ENCODE results near the gene ELANE.

Gene ELANE

DNA sequence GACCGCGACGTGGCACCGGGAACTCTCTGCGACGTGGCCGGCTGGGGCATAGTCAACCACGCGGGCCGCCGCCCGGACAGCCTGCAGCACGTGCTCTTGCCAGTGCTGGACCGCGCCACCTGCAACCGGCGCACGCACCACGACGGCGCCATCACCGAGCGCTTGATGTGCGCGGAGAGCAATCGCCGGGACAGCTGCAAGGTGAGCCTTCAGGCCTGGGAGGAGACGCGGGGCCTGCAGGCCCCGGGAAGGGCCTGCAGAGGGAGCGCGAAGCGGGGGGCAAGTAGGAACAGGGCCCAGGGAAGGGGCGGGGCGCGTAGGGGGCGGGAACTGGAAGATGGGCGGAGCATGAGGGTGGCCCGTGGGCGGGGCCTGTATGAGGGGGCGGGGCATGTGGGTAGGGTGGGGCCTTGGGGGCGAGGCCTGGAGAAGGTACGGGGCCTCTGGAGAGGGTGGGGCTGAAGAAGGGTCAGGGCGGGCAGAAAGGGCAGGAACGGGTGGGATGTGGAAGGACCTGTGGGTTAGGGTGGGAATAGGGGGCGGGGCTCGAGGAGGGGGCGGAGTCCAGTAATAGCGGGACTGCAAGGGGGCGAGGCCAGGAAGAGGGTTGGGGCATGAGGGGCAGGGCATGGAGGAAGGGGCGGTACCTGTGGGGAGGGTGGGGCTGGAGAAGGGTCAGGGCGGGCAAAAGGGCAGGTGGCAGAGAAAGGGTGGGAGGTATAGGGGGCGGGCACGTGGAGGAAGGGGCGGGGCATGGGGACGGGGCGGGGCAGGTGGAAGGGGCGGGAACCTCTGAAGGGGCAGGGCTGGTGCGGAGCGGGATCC, 9.9 kb downstream of the ELANE start:
- ChIA-PET POLR2A (no interaction called here), CTCF (interaction anchor here (1.9 kb wide), 1 partner anchor 92 kb away, joined by 7 read pairs; no protein-coding TSS in a partner anchor)
- H3K4me3 ChIP-seq (ENCODE audit: low read depth, low read length), result no peak overlapping the region
- TF ChIP-seq CTCF (IDR thresholded peaks at IDR 0.05; ENCODE audit: insufficient read depth, low read length, missing control alignments), result no peak
- no peak for DNase-seq (ENCODE audit: low read depth, low spot score)

DNA sequence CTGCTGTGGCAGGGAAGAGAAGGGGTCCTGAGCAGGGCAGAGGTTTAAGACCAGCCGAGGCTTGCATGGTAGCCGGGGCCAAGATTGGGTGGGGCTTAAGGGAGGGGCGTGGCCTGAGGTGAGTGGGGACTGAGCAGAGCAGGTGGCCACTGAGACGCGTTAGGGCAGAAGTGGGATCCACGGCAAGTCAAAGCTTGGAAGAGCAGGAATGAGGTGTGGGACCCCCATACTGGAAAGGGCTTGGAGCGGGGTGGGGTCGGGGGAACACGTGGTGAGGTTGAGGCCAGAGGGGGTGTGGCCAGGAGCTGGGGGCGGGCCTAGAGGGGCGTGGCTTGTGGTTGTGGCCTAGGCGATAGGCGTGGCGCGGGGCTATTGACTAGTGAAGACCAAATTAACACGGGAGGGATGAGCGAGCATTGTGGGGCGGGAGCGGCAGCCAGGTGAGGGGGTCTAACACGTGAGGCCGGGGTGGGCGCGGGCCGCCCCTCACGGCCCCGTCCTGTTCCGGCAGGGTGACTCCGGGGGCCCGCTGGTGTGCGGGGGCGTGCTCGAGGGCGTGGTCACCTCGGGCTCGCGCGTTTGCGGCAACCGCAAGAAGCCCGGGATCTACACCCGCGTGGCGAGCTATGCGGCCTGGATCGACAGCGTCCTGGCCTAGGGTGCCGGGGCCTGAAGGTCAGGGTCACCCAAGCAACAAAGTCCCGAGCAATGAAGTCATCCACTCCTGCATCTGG, 10.6 kb downstream of the ELANE start:
- no peak for DNase-seq (ENCODE audit: low read depth, low spot score)
- H3K4me3 ChIP-seq (ENCODE audit: low read depth, low read length), result no peak overlapping the region
- POLR2A ChIA-PET, result interaction anchor here (1.0 kb wide), 1 partner anchor 64 kb away, joined by 4 read pairs; no protein-coding TSS in a partner anchor
- CTCF ChIA-PET, result interaction anchor here (0.7 to 4.0 kb wide), 9 partner anchors 13 to 139 kb away, joined by 3 to 20 read pairs (median 3); no protein-coding TSS in a partner anchor
- TF ChIP-seq CTCF (IDR thresholded peaks at IDR 0.05; ENCODE audit: insufficient read depth, low read length, missing control alignments), result no peak

DNA sequence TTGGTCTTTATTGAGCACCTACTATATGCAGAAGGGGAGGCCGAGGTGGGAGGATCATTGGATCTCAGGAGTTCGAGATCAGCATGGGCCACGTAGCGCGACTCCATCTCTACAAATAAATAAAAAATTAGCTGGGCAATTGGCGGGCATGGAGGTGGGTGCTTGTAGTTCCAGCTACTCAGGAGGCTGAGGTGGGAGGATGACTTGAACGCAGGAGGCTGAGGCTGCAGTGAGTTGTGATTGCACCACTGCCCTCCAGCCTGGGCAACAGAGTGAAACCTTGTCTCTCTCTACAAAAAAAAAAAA, 11.2 kb downstream of the ELANE start:
- no peak overlapping the region for H3K4me3 ChIP-seq (ENCODE audit: low read depth, low read length)
- no peak for TF ChIP-seq CTCF (IDR thresholded peaks at IDR 0.05; ENCODE audit: insufficient read depth, low read length, missing control alignments)
- ChIA-PET CTCF (interaction anchor here (0.7 to 4.0 kb wide), 10 partner anchors 13 to 138 kb away, joined by 3 to 20 read pairs (median 4); no protein-coding TSS in a partner anchor), POLR2A (interaction anchor here (1.0 kb wide), 2 partner anchors 30 to 65 kb away, joined by 3 to 4 read pairs; partner anchors contain the start of genes MED16 and RNU6-9)
- no peak for DNase-seq (ENCODE audit: low read depth, low spot score)

DNA sequence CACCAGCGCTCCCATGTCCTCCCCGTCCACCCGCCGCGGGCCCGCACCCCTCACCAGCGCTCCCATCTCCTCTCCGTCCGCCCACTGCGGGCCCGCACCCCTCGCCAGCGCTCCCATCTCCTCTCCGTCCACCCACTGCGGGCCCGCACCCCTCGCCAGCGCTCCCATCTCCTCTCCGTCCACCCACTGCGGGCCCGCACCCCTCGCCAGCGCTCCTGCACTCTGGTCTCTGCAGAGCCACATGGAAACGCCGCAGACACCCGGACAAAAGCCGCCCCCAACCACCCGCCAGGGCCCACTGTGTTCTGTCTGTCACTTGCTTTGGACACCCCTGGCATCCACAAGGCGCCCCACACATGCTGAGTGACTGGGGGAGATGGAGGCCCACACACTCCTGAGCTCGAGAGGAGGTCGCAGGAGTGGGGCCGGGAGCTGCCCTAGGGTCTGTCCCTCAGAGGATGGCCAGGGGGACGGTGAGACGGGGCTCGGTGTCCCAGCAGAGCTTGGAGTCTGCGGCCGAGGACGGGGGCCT, 14.7 kb downstream of the ELANE start:
- ChIA-PET POLR2A (no interaction called here), CTCF (interaction anchor here (1.1 kb wide), 1 partner anchor 10 kb away, joined by 3 read pairs; no protein-coding TSS in a partner anchor)
- H3K4me3 ChIP-seq (ENCODE audit: low read depth, low read length), result no peak overlapping the region
- DNase-seq (ENCODE audit: low read depth, low spot score), result no peak
- no peak for TF ChIP-seq CTCF (IDR thresholded peaks at IDR 0.05; ENCODE audit: insufficient read depth, low read length, missing control alignments)

GRCh38 chr19:867301-867793, 15.2 kb downstream of the ELANE start:
- CTCF ChIA-PET, result interaction anchor here (1.1 kb wide), 1 partner anchor 11 kb away, joined by 3 read pairs; no protein-coding TSS in a partner anchor
- no peak for TF ChIP-seq CTCF (IDR thresholded peaks at IDR 0.05; ENCODE audit: insufficient read depth, low read length, missing control alignments)
- POLR2A ChIA-PET, result no interaction called here
- no peak overlapping the region for H3K4me3 ChIP-seq (ENCODE audit: low read depth, low read length)
- no peak for DNase-seq (ENCODE audit: low read depth, low spot score)

All from AG04449 (cell line).